KOPT-K1 (cell line): Measurements from ENCODE around the gene CD300C.

ENCODE experiments used
- H3K27ac ChIP-seq: fragments of 200-600 bp; sonication (generic); 2 replicates; pipeline ENCODE4 v1.5.1; 2016; ENCODE audit warnings: antibody characterized with exemption, mild to moderate bottlenecking, low read depth, low read length; ENCODE audit not compliant: poor library complexity, severe bottlenecking
- H3K36me3 ChIP-seq: fragments of 200-600 bp; sonication (generic); 2 replicates; pipeline ENCODE4 v1.5.1; 2017; ENCODE audit warnings: antibody characterized with exemption, mild to moderate bottlenecking, low read length, moderate library complexity; ENCODE audit not compliant: insufficient read depth
- H3K9me3 ChIP-seq: fragments of 200-600 bp; sonication (generic); 2 replicates; pipeline ENCODE4 v1.5.1; 2017; ENCODE audit warnings: antibody characterized with exemption, low read length, mild to moderate bottlenecking; ENCODE audit not compliant: insufficient read depth, poor library complexity, severe bottlenecking

The CD300C gene

GRCh38 chr17:74547736-74548135, 1.8 kb upstream of the CD300C start:
- Histone ChIP-seq H3K9me3 (no peaks in the 10 kb centered on the region), H3K27ac (no peak overlapping the region), H3K36me3 (no peaks in the 10 kb centered on the region)

DNA sequence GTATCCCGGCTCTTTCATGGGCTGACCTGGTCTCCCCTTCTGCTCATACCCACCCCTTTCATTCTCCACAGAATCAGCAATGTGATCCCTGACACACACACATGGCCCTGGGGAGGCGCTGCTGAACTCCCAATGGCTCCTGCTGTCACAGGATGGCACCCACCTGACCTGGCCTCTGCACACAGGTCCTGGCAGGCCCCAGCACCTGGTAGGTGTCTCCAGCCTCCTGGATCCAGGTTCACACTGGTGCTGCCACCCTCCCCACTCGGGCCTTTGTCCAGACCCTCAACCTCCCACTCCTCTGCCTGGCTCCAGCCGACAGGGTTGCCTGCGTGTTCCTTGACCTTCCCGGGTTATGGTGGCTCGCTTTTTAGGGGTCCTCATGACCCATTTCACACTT, 1.3 kb upstream of the CD300C start:
- Histone ChIP-seq H3K36me3 (no peaks in the 10 kb centered on the region), H3K9me3 (no peaks in the 10 kb centered on the region), H3K27ac (no peak overlapping the region)

GRCh38 chr17:74546586-74546985, 671 bp upstream of the CD300C start:
- no peaks in the 10 kb centered on the region for H3K9me3 ChIP-seq
- no peak overlapping the region for H3K27ac ChIP-seq
- H3K36me3 ChIP-seq = no peaks in the 10 kb centered on the region

DNA sequence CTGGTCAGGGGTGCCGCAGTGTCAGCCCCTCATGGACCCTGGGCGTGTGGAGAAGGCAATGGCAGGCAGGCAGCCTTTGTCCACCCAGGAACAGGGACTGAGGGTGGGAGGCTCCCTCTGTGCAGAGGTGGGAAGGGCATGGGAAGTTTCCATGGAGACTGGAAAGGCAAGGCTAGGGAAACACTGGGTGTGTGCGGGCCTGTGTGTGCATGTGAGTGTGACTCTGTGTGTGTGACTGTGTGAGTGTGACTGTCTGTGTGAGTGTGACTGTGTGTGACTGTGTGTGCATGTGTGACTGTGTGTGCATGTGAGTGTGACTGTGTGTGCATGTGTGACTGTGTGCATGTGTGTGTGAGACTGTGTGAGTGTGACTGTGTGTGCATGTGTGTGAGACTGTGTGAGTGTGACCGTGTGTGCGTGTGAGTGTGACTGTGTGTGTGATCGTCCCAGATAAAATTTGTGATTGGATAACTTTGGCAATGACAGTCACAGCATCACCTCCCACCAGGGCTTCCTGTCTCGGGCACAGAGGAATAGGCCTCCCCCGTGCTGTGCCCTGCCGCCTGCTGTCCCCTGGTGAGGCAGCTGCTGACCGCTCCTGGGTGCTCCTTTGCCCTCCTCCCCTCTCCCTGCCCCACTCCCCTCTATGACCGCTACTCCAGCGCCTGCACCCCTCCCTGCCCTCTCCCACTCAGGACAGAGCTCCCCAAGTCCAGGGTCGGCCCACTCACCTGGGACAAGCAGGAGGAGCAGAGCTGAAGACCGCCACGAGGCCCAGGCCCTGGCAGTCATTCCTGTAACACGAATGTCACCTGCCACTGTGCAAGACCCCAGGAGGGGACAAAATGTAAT, 698 bp downstream of the CD300C start:
- Histone ChIP-seq H3K36me3 (no peaks in the 10 kb centered on the region), H3K27ac (no peak overlapping the region), H3K9me3 (no peaks in the 10 kb centered on the region)

- Histone ChIP-seq H3K9me3 (no peaks in the 10 kb centered on the region), H3K27ac (no peak overlapping the region), H3K36me3 (no peaks in the 10 kb centered on the region)
Measured at GRCh38 chr17:74543891-74544760, 1.8 kb downstream of the CD300C start.

GRCh38 chr17:74543406-74543805, 2.5 kb downstream of the CD300C start:
- Histone ChIP-seq H3K27ac (no peak overlapping the region), H3K9me3 (no peaks in the 10 kb centered on the region), H3K36me3 (no peaks in the 10 kb centered on the region)

DNA sequence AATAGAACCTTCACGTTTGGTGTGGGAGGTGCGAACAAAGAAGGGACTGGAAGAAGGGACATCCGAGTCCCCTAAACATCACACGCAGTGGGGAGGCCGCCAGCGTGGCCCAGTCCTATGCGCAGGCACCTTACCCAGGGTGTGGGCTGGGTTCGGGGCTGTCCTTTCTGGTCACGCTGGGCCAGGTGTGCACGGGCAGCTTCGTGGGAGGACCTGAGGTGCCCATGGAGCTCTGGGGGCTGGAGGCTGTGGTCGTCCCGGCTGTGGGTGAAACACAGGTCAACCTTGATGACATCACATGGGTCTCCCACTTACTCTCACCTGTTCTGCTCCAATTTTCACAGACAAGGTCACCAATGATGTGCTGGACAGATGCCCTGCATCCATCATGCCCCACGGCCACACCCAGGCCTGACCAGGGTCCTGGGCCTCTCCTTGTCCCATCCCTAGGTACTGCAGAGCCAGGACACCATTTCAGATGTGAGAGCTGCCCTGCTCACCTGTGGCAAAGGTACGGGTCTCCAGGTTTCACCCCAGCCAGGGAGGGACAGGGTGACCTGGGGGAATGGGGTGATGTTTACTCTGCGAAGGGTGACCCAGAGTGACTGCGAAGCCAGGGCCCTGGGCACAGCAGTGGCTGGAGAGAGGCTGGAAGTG, 3.1 kb downstream of the CD300C start:
- Histone ChIP-seq H3K27ac (no peak overlapping the region), H3K36me3 (no peaks in the 10 kb centered on the region), H3K9me3 (no peaks in the 10 kb centered on the region)

- Histone ChIP-seq H3K36me3 (no peaks in the 10 kb centered on the region), H3K27ac (no peak overlapping the region), H3K9me3 (no peaks in the 10 kb centered on the region)
Measured at GRCh38 chr17:74542166-74542565, 3.7 kb downstream of the CD300C start.

- no peaks in the 10 kb centered on the region for H3K36me3 ChIP-seq
- no peaks in the 10 kb centered on the region for H3K9me3 ChIP-seq
- H3K27ac ChIP-seq = no peak overlapping the region
Measured at GRCh38 chr17:74541176-74542111, 4.5 kb downstream of the CD300C start.

DNA sequence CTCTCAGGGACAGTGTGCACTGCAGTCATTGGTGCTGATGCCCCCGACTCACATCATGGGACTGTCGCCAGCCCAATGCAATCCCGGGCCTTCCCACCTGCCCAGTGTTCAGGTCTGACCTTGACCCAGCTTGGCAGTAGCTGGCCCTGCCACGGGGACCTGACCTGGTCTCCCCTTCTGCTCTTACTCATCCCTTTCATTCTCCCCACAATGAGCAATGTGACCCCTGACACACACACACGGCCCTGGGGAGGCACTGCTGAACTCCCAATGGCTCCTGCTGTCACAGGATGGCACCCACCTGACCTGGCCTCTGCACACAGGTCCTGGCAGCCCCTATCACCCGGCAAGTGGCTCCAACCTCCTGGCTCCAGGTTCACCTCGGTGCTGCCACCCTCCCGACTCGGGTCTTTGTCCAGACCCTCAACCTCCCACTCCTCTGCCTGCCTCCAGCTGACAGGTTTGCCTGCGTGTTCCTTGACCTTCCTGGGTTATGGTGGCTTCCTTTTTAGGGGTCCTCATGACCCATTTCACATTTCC, 6.6 kb downstream of the CD300C start:
- H3K9me3 ChIP-seq = peaks cover 4% of the 10 kb centered on the region
- H3K27ac ChIP-seq = no peak overlapping the region
- no peaks in the 10 kb centered on the region for H3K36me3 ChIP-seq

DNA sequence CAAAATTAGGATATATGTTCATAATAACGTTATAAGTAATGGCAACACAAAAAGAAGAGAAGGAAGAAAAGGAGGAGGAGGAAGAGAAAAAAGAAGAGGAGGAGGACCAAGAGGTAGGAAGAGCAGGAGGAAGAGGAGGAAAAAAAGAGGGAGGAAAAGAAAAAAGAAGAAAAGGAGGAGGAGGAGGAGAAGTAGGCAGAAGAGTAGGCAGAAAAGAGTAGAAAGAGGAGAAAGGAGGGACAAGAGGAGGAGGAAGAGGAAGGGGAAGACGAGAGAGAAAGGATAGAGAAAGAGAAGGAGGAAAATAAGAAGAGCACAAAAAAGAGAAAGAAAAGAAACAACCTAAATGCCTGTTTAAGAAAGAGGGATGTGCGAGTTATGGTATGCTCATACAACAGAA, 9.0 kb downstream of the CD300C start:
- Histone ChIP-seq H3K27ac (no peak overlapping the region), H3K9me3 (peaks cover 4% of the 10 kb centered on the region), H3K36me3 (no peaks in the 10 kb centered on the region)

- H3K9me3 ChIP-seq = peaks cover 4% of the 10 kb centered on the region
- H3K36me3 ChIP-seq = no peaks in the 10 kb centered on the region
- no peak overlapping the region for H3K27ac ChIP-seq
Measured at GRCh38 chr17:74532115-74532514, 13.8 kb downstream of the CD300C start.

DNA sequence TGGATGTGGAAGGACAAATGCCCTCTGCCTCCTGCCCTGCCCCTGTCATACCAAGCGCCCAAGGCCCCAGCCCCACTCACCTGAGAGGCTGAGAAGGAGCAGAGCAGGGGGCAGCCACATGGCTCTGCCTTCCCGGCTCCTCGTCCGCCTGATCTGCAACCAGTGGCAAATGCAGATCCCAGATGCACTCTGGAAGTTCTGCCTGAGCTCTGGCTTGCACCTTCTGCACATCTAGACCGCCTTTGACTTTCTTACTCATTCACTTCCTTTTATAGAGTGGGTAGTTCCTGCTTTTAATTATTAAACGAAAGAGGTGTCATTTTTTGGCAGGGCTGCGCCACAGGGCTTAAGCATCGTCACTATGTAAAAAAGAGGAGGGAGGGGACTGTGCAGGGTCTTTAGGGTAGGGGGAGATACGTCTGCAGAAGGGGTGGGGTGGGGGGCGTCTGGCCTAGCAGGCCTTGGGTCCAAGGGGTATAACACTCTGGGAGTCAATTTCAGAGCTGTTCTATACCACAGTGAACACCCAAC, 14.6 kb downstream of the CD300C start, which contains the start of gene CD300LB:
CD300LB (minus strand) TSS at position 245 of the 531 bp plus-strand sequence; CDS start at position 120, 125 bp downstream.
- no peak within 1 kb of the TSS for H3K27ac ChIP-seq
- peaks cover 4% of the 10 kb centered on the region for H3K9me3 ChIP-seq
- no peaks in the 10 kb centered on the region for H3K36me3 ChIP-seq

DNA sequence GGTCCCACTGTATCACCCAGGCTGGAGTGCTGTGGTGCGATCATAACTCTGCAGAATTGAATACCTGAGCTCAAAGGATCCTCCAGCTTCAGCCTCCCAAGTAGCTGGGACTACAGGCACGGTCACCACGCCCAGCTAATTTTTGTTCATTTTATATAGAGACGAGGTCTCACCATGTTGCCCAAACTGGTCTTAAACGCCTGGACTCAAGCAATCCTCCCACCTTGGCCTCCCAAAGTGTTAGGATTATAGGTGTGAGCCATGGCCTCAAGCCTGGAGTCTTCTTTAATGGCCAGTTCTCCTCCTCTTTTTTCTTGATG, 15.1 kb downstream of the CD300C start:
- Histone ChIP-seq H3K9me3 (peaks cover 3% of the 10 kb centered on the region), H3K36me3 (no peaks in the 10 kb centered on the region), H3K27ac (no peak overlapping the region)
